ENCODE data around the gene GPR139. TPM values are rescaled to one million over a fixed set of nuclear protein-coding genes. Genes with fewer than 3 reads are reported as not detected.

Gene GPR139
- total RNA-seq, 1 experiment from 2014 or later = 0.22 TPM

GRCh38 chr16:20074099-20074991 is 655 bp upstream of the GPR139 start:
- Histone ChIP-seq H3K27ac (ENCODE audit: insufficient read length, low read depth, low read length) (no peak overlapping the region), H2BK120ac (ENCODE audit: low read depth, low read length, poor library complexity, severe bottlenecking) (no peak overlapping the region), H2BK12ac (ENCODE audit: insufficient read length, low read depth, low read length) (no peak overlapping the region), H4K8ac (replicated peaks; ENCODE audit: insufficient read length, low read depth, low read length) (no peak overlapping the region), H2BK15ac (ENCODE audit: low read depth, low read length) (no peak overlapping the region), H3K4ac (ENCODE audit: low read depth, low read length) (no peak overlapping the region), H3K79me2 (ENCODE audit: insufficient read depth, low read length) (no peaks in the 10 kb centered on the region), H3K9me3 (ENCODE audit: control insufficient read depth, low read depth, low read length) (no peaks in the 10 kb centered on the region), H3K56ac (ENCODE audit: insufficient read length, low read depth, low read length) (no peak overlapping the region), H4K5ac (ENCODE audit: insufficient read length, low read depth, low read length) (no peak overlapping the region), H2BK20ac (ENCODE audit: low read depth, low read length, poor library complexity, severe bottlenecking) (no peak overlapping the region), H4K20me1 (ENCODE audit: control insufficient read depth, insufficient read depth, insufficient read length) (no peaks in the 10 kb centered on the region), H3K18ac (ENCODE audit: insufficient read length, low read depth, low read length) (no peak overlapping the region), H3K4me2 (ENCODE audit: insufficient read depth, insufficient read length, low read length) (peak overlapping the region; percentile 75), H4K91ac (ENCODE audit: insufficient read length, low read depth, low read length) (no peak overlapping the region), H2AFZ (ENCODE audit: low read length) (no peak overlapping the region), H3K14ac (ENCODE audit: insufficient read depth, low read length) (no peak overlapping the region; the same call in 1 of the 2 replicates), H3T11ph (ENCODE audit: low read length) (no peak overlapping the region), H3K23ac (ENCODE audit: insufficient read length, low read depth, low read length) (no peak overlapping the region), H2AK5ac (ENCODE audit: insufficient read length, low read length) (no peak overlapping the region), H3K27me3 (ENCODE audit: insufficient read depth, low read length) (peaks cover 17% of the 10 kb centered on the region; the same call in 1 of the 2 replicates), H2BK5ac (ENCODE audit: insufficient read length, low read length) (no peak overlapping the region), H3K4me1 (ENCODE audit: insufficient read depth, low read length) (no peaks in the 10 kb centered on the region; the same call in 1 of the 2 replicates), H3K79me1 (ENCODE audit: insufficient read depth, low read depth, low read length, poor library complexity, severe bottlenecking) (no peaks in the 10 kb centered on the region), H3K9ac (ENCODE audit: extremely low read depth, insufficient read length, low read length) (no peak overlapping the region), H3K23me2 (ENCODE audit: insufficient read length, low read depth, low read length, poor library complexity, severe bottlenecking) (peaks cover 13% of the 10 kb centered on the region)
- peak overlapping the region; percentile 60 to 90 for H3K4me3 Mint-ChIP-seq
- no peaks in the 10 kb centered on the region; a peak in 1 of 5 replicates for H3K9me3 Mint-ChIP-seq
- peaks cover 73% of the 10 kb centered on the region for H3K27me3 Mint-ChIP-seq (ENCODE audit: low read depth)
- no peak overlapping the region; a peak in 2 of 7 replicates for H3K27ac Mint-ChIP-seq
- no peak for TF ChIP-seq CTCF (conservative IDR thresholded peaks at IDR 0.05)
- WGBS (ENCODE audit: extremely low coverage, insufficient read length, low lambda C conversion rate) = no CpG with 5 or more reads among the region's 34 CpGs
- peaks cover 31 to 35% of the 10 kb centered on the region in 2 experiments for H3K4me1 Mint-ChIP-seq
- no peak for DNase-seq
- H3K36me3 Mint-ChIP-seq (ENCODE audit: insufficient read depth in 1 of 3, low read depth in 3 of 3) = no peaks in the 10 kb centered on the region

Data from H9 (cell line).